IMR-90 (cell line): ENCODE results near the gene PPIH. TPM values are rescaled to one million over a fixed set of nuclear protein-coding genes. Genes with fewer than 3 reads are reported as not detected.

Source experiments
- ATAC-seq: fragments of 200-7000 bp; cut with Tn5 transposase; 2 replicates; pipeline ENCODE4 v1.9.1; 2020; ENCODE audit warnings: low read depth, mild to moderate bottlenecking, moderate library complexity
- BruUV-seq: library from RNA; stranded (reverse); fragments of 400-500 nt; replicated peaks from 2 replicates; lab custom pipeline; 2021; lab: Mats Ljungman, UMichigan
- CTCF ChIA-PET: fragments of 300-600 bp; formaldehyde crosslinking; extraction: SDS; loops from one replicate; lab custom pipeline; 2021; ENCODE audit warnings: antibody characterized with exemption; lab: Yijun Ruan, JAX
- POLR2A ChIA-PET: fragments of 300-600 bp; sonication (Branson Sonifier 250); formaldehyde crosslinking; loops from one replicate; lab custom pipeline; 2022; ENCODE audit warnings: antibody characterized with exemption; ENCODE audit not compliant: unreplicated experiment; lab: Charles Lee
- DNase-seq: peaks from one replicate; pipeline ENCODE4 v3.0.0; 2013
- H2AFZ ChIP-seq: replicated peaks from 2 replicates; pipeline ENCODE3; 2013; ENCODE audit warnings: low read length, mild to moderate bottlenecking; ENCODE audit not compliant: poor library complexity
- H2AK5ac ChIP-seq: 2 replicates; pipeline ENCODE4 v1.6.1; 2013; ENCODE audit warnings: low read depth, low read length, inconsistent platforms
- H2AK9ac ChIP-seq: replicated peaks from 2 replicates; pipeline ENCODE3; 2013; ENCODE audit warnings: mild to moderate bottlenecking, low read depth, low read length, moderate library complexity; ENCODE audit not compliant: poor library complexity
- H2BK120ac ChIP-seq: 2 replicates; pipeline ENCODE4 v1.6.1; 2013; ENCODE audit warnings: low read depth, low read length, inconsistent platforms
- H2BK15ac ChIP-seq: 3 replicates; pipeline ENCODE4 v1.6.1; 2013; ENCODE audit warnings: low read depth, low read length, inconsistent platforms
- H2BK20ac ChIP-seq: 2 replicates; pipeline ENCODE4 v1.6.1; 2013; ENCODE audit warnings: low read depth, mild to moderate bottlenecking, inconsistent platforms, low read length, moderate library complexity
- H2BK5ac ChIP-seq: 2 replicates; pipeline ENCODE4 v1.6.1; 2013; ENCODE audit warnings: mild to moderate bottlenecking, low read depth, low read length, inconsistent platforms; ENCODE audit not compliant: poor library complexity, severe bottlenecking
- H3K14ac ChIP-seq: replicated peaks from 2 replicates; pipeline ENCODE4 v1.6.1; 2013; ENCODE audit warnings: low read depth, low read length, inconsistent platforms
- H3K18ac ChIP-seq: 2 replicates; pipeline ENCODE4 v1.6.1; 2013; ENCODE audit warnings: low read depth, low read length, control low read depth
- H3K23ac ChIP-seq: 2 replicates; pipeline ENCODE4 v1.6.1; 2013; ENCODE audit warnings: low read depth, low read length, inconsistent platforms
- H3K27ac ChIP-seq: 2 replicates; pipeline ENCODE4 v1.5.1; 2013; ENCODE audit warnings: mild to moderate bottlenecking, control low read depth, low read length; ENCODE audit not compliant: insufficient read depth
- H3K27me3 ChIP-seq: 2 replicates; pipeline ENCODE4 v1.6.1; 2013; ENCODE audit warnings: low read length; ENCODE audit not compliant: control insufficient read depth, insufficient read depth
- H3K36me3 ChIP-seq: 2 replicates; pipeline ENCODE4 v1.6.1; 2013; ENCODE audit warnings: low read length, mixed read lengths; ENCODE audit not compliant: control insufficient read depth, insufficient read depth
- H3K4ac ChIP-seq: 2 replicates; pipeline ENCODE4 v1.6.1; 2013; ENCODE audit warnings: low read depth, low read length, inconsistent platforms
- H3K4me1 ChIP-seq: 2 replicates; pipeline ENCODE4 v1.6.1; 2013; ENCODE audit warnings: low read length, mixed read lengths; ENCODE audit not compliant: control insufficient read depth, insufficient read depth
- H3K4me2 ChIP-seq: 2 replicates; pipeline ENCODE4 v1.6.1; 2013; ENCODE audit warnings: low read depth, mild to moderate bottlenecking, control low read depth, low read length, moderate library complexity
- H3K4me3 ChIP-seq: 2 replicates; pipeline ENCODE4 v1.5.1; 2013; ENCODE audit warnings: low read depth, mild to moderate bottlenecking, control low read depth, low read length, moderate library complexity; ENCODE audit not compliant: insufficient read depth
- H3K56ac ChIP-seq: 2 replicates; pipeline ENCODE4 v1.6.1; 2013; ENCODE audit warnings: low read length, inconsistent platforms; ENCODE audit not compliant: insufficient read depth; ENCODE audit errors: extremely low read depth
- H3K79me1 ChIP-seq, 2 experiments: 2 replicates each; pipeline ENCODE4 v1.6.1; 2013; ENCODE audit warnings: low read length in 2 of 2, inconsistent platforms in 1 of 2, low read depth in 1 of 2
- H3K9ac ChIP-seq: 2 replicates; pipeline ENCODE4 v1.6.1; 2013; ENCODE audit warnings: low read depth, low read length, control low read depth
- H3K9me1 ChIP-seq: 2 replicates; pipeline ENCODE4 v1.6.1; 2013; ENCODE audit warnings: low read length, inconsistent platforms; ENCODE audit not compliant: insufficient read depth
- H3K9me3 ChIP-seq: 2 replicates; pipeline ENCODE4 v1.6.1; 2013; ENCODE audit warnings: low read length; ENCODE audit not compliant: control insufficient read depth, insufficient read depth
- H4K20me1 ChIP-seq: 2 replicates; pipeline ENCODE4 v1.6.1; 2013; ENCODE audit warnings: low read length, inconsistent platforms; ENCODE audit not compliant: insufficient read depth
- H4K5ac ChIP-seq: 2 replicates; pipeline ENCODE4 v1.6.1; 2013; ENCODE audit warnings: mild to moderate bottlenecking, low read depth, low read length, control low read depth
- H4K8ac ChIP-seq, 2 experiments: 2 replicates each; pipeline ENCODE4 v1.6.1; 2013; ENCODE audit warnings: low read depth in 2 of 2, low read length in 2 of 2, control low read depth in 1 of 2, inconsistent platforms in 1 of 2
- H4K91ac ChIP-seq: 2 replicates; pipeline ENCODE4 v1.6.1; 2013; ENCODE audit warnings: low read depth, low read length, inconsistent platforms; ENCODE audit not compliant: insufficient read depth
- FOS ChIP-seq: fragments of 150-350 bp; IDR thresholded peaks from 2 replicates; pipeline ENCODE4 v1.6.1; 2016; ENCODE audit warnings: low read depth, low read length
- MAZ ChIP-seq: IDR thresholded peaks from 2 replicates; pipeline ENCODE4 v1.6.1; 2012; ENCODE audit warnings: low read depth, mild to moderate bottlenecking, low read length, improper control_type of control experiment, moderate library complexity, borderline replicate concordance
- NFE2L2 ChIP-seq: fragments of 150-350 bp; IDR thresholded peaks from 2 replicates; pipeline ENCODE4 v1.6.1; 2016; ENCODE audit warnings: low read depth, mild to moderate bottlenecking, low read length
- POLR2A ChIP-seq: IDR thresholded peaks from 2 replicates; pipeline ENCODE4 v1.6.1; 2012; ENCODE audit warnings: mild to moderate bottlenecking, low read depth, low read length
- whole genome bisulfite sequencing, 2 experiments: methylation state at CpG; one replicate each; pipeline versions ENCODE4 v1.1.5 to v1.1.7; 2013; ENCODE audit warnings: missing lambda C conversion rate in 2 of 2; ENCODE audit not compliant: insufficient read length in 1 of 2; ENCODE audit errors: extremely low coverage in 2 of 2; 5-methylcytosine and 5-hydroxymethylcytosine counted together
- dilution Hi-C: fragments of 300-500 bp; cut with HindIII; formaldehyde crosslinking; loops from one replicate; pipeline ENCODE4 v1.14.3; 2018; ENCODE audit warnings: low sequenced_read_pairs; ENCODE audit not compliant: unreplicated experiment
- in situ Hi-C: fragments of 300-500 bp; cut with MboI; formaldehyde crosslinking; loops from 3 replicates; pipeline ENCODE4 v1.14.3; 2019; ENCODE audit warnings: low sequenced_read_pairs, inconsistent platforms, mixed read lengths
- intact Hi-C: fragments of 100-400 bp; cut with micrococcal nuclease; formaldehyde crosslinking; loops from 2 replicates; pipeline ENCODE4 v1.10.0; 2022
- polyA plus RNA-seq, 3 experiments: library from polyadenylated mRNA; depleted of rRNA; stranded (reverse); fragments of >200 nt; gene quantifications; 2 replicates each; pipeline ENCODE4 v1.2.3, GENCODE V29; 2012; ENCODE audit warnings: low replicate concordance in 1 of 3
- total RNA-seq: library from RNA; depleted of rRNA; stranded (reverse); fragments of >200 nt; gene quantifications from 2 replicates; pipeline ENCODE4 v1.2.3, GENCODE V29; 2012

Gene PPIH
- total and polyA plus RNA-seq, 2 of the 4 experiments (the other 2 are of a cell fraction): 22.4 to 52.1 TPM

DNA sequence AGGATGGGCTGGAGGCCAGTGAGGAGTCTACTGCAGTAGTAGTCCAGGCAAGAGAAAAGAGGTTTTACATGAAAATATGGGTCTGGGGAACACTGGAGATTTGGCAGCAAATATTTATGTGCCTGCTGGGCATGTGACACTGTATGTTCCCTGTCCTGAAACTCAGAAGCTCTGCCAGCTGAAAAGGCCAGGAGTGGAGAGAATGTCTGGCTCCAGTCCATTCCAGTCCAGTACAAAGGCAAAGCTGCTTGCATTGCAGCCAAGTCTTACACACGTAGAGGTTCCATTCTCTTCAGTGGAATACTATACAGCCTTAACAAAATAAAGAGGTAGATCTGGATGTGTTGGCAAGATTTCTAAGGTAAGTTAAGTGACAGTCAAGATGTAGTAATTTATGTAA, 16.5 kb downstream of the PPIH start:
- no peak overlapping the region for H3K27ac ChIP-seq
- POLR2A ChIA-PET: no interaction called here

More for the DNA sequence above, 16.5 kb downstream of the PPIH start:
- H4K91ac ChIP-seq: no peak overlapping the region
- no peak overlapping the region for H3K18ac ChIP-seq
- in situ Hi-C loops (no loop called here), dilution Hi-C loops (no loop called here), intact Hi-C loops (no loop called here)
- H2BK5ac ChIP-seq: no peak overlapping the region
- H3K9me3 ChIP-seq: no peaks in the 10 kb centered on the region
- no peak overlapping the region for H4K5ac ChIP-seq
- no peaks in the 10 kb centered on the region for H3K27me3 ChIP-seq
- no peak overlapping the region for H4K8ac ChIP-seq
- H4K20me1 ChIP-seq: no peaks in the 10 kb centered on the region
- no peak overlapping the region for H3K23ac ChIP-seq
- no peak overlapping the region for H2BK120ac ChIP-seq
- no peak overlapping the region for H3K56ac ChIP-seq
- H3K9ac ChIP-seq: no peak overlapping the region
- no peaks in the 10 kb centered on the region; a peak in 1 of 4 replicates for H3K79me1 ChIP-seq
- no peaks in the 10 kb centered on the region; the same call in 1 of the 2 replicates for H3K4me1 ChIP-seq
- no peak overlapping the region for H2BK15ac ChIP-seq
- H3K4ac ChIP-seq: no peak overlapping the region
- H3K9me1 ChIP-seq: no peaks in the 10 kb centered on the region
- TF ChIP-seq MAZ: no peak
- no peak for TF ChIP-seq NFE2L2
- TF ChIP-seq POLR2A: no peak
- TF ChIP-seq FOS: no peak
- no peak overlapping the region for H2AK5ac ChIP-seq
- H3K4me3 ChIP-seq: no peak overlapping the region
- CTCF ChIA-PET: no interaction called here
- H3K4me2 ChIP-seq: no peak overlapping the region
- H3K14ac ChIP-seq: no peak overlapping the region
- H2AK9ac ChIP-seq: no peak overlapping the region
- H2BK20ac ChIP-seq: no peak overlapping the region
- DNase-seq: no peak
- H2AFZ ChIP-seq: no peak overlapping the region
- BruUV-seq: no TSS peak
- no peak for ATAC-seq
- no CpG with 5 or more reads among the region's 1 CpG for WGBS, 2 experiments
- peaks cover 8% of the 10 kb centered on the region; the same call in 1 of the 2 replicates for H3K36me3 ChIP-seq
